CD4-positive, alpha-beta T cell (primary cell): ENCODE results near the gene ZCCHC9. TPM values are rescaled to one million over a fixed set of nuclear protein-coding genes. Genes with fewer than 3 reads are reported as not detected.
"Not testable (repeated sequence)": the region's sequence is repeated elsewhere in the genome, so short reads cannot be mapped to it uniquely, and the experiment has no call there.

Source experiments
- ATAC-seq: fragments of 200-7000 bp; cut with Tn5 transposase; one replicate; pipeline ENCODE4 v1.10.0; 2022; ENCODE audit warnings: mild to moderate bottlenecking; ENCODE audit not compliant: poor library complexity
- CTCF ChIA-PET: fragments of 350-600 bp; sonication (Branson Sonifier 250); formaldehyde crosslinking; loops from one replicate; lab custom pipeline; 2021; ENCODE audit warnings: antibody characterized with exemption, inconsistent platforms; lab: Charles Lee
- POLR2A ChIA-PET: fragments of 350-600 bp; sonication (Branson Sonifier 250); formaldehyde crosslinking; loops from one replicate; lab custom pipeline; 2021; ENCODE audit warnings: antibody characterized with exemption, inconsistent platforms; lab: Charles Lee
- DNase-seq, 14 experiments: peaks; one replicate each; pipeline ENCODE4 v3.0.0-alpha.2; 2013 to 2020; ENCODE audit warnings: mixed read lengths in 2 of 14
- H3K27ac ChIP-seq, 2 donors: one replicate each; pipeline versions ENCODE4 v1.5.1 to v1.7.0; 2013; ENCODE audit warnings: low read length in 2 of 2, low read depth in 1 of 2, mild to moderate bottlenecking in 1 of 2
- H3K27me3 ChIP-seq, 2 experiments: 1 replicate in 1 of 2; 2 replicates in 1 of 2; pipeline versions ENCODE4 v1.6.1 to v1.7.0; 2013; ENCODE audit warnings: low read length in 2 of 2, control low read depth in 1 of 2, mild to moderate bottlenecking in 1 of 2, moderate library complexity in 1 of 2; ENCODE audit not compliant: insufficient read depth in 2 of 2, control insufficient read depth in 1 of 2
- H3K36me3 ChIP-seq: one replicate; pipeline ENCODE4 v1.6.1; 2013; ENCODE audit warnings: low read length, control low read depth; ENCODE audit not compliant: insufficient read depth
- H3K4me1 ChIP-seq: one replicate; pipeline ENCODE4 v1.6.1; 2013; ENCODE audit warnings: low read length, control low read depth; ENCODE audit not compliant: insufficient read depth
- H3K4me3 ChIP-seq: one replicate; pipeline ENCODE4 v1.5.1; 2013; ENCODE audit warnings: mild to moderate bottlenecking, low read length, moderate library complexity
- H3K9me3 ChIP-seq, 2 experiments: 1 replicate in 1 of 2; 2 replicates in 1 of 2; pipeline versions ENCODE4 v1.6.1 to v1.7.0; 2013; ENCODE audit warnings: low read length in 2 of 2, mild to moderate bottlenecking in 2 of 2, control low read depth in 1 of 2, moderate library complexity in 1 of 2; ENCODE audit not compliant: control insufficient read depth in 1 of 2, insufficient read depth in 1 of 2
- H3K27ac Mint-ChIP-seq: one replicate; pipeline ENCODE4 v1.8.0; 2020; ENCODE audit warnings: mixed read lengths
- H3K27me3 Mint-ChIP-seq: one replicate; pipeline ENCODE4 v1.8.0; 2021; ENCODE audit warnings: mixed read lengths
- H3K36me3 Mint-ChIP-seq: one replicate; pipeline ENCODE4 v1.8.0; 2021; ENCODE audit warnings: low read depth, mixed read lengths
- H3K4me1 Mint-ChIP-seq: one replicate; pipeline ENCODE4 v1.8.0; 2021; ENCODE audit warnings: low read depth, mixed read lengths
- H3K4me3 Mint-ChIP-seq: one replicate; pipeline ENCODE4 v1.8.0; 2020; ENCODE audit warnings: mild to moderate bottlenecking, mixed read lengths
- H3K9me3 Mint-ChIP-seq: one replicate; pipeline ENCODE4 v1.8.0; 2020; ENCODE audit warnings: mixed read lengths
- intact Hi-C, 2 experiments: fragments of 100-400 bp; cut with DNase I in 1 of 2; cut with micrococcal nuclease in 1 of 2; formaldehyde crosslinking; loops; one replicate each; pipeline versions ENCODE4 v1.15.1 to v1.9.0; 2023 to 2025; cut with DNase I, micrococcal nuclease
- total RNA-seq, 174 experiments: library from RNA in 2 of 174; stranded (reverse) in 2 of 174; gene quantifications; one replicate each; pipeline ENCODE4 v1.2.3 and lab custom pipeline; 2021 to 2026
- TF ChIP-seq, protein P1 (sequence below): fragments of 200-600 bp; IDR thresholded peaks from one replicate; pipeline ENCODE4 v1.8.0; 2022; ENCODE audit warnings: antibody characterized with exemption, mild to moderate bottlenecking

Gene ZCCHC9
- total RNA-seq, 2 experiments from 2014 or later, result 16.3 to 17.3 TPM

DNA sequence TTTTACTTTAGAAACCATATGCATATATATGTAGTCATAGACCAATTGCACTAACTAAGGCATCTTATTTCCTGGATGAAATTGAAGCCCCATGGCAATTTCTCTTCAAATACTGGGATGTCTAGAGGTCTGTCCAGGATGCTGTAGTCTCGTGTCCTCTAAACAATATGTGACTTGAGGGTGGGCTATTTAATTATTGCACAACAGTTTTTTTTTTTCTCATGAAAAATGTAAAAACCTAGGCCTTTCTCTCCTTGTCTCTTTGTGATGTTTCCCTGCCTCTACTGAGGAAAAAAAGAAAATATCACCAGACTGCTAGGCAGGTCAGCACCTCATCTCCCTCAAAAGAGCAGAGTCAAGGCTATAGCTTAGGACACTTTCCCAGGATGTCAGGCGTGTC, 34.6 kb downstream of the ZCCHC9 start:
- Histone ChIP-seq H3K9me3 (no peaks in the 10 kb centered on the region), H3K27ac (no peak overlapping the region), H3K27me3 (no peaks in the 10 kb centered on the region), H3K36me3 (no peaks in the 10 kb centered on the region), H3K4me3 (no peak overlapping the region), H3K4me1 (no peaks in the 10 kb centered on the region)
- Mint-ChIP-seq H3K4me3 (no peak overlapping the region), H3K9me3 (no peaks in the 10 kb centered on the region), H3K27ac (no peak overlapping the region), H3K36me3 (no peaks in the 10 kb centered on the region), H3K27me3 (no peaks in the 10 kb centered on the region), H3K4me1 (no peaks in the 10 kb centered on the region)
- POLR2A ChIA-PET, result no interaction called here
- DNase-seq (no peak), ATAC-seq (no peak)
- CTCF ChIA-PET, result no interaction called here
- TF ChIP-seq, protein P1, sequence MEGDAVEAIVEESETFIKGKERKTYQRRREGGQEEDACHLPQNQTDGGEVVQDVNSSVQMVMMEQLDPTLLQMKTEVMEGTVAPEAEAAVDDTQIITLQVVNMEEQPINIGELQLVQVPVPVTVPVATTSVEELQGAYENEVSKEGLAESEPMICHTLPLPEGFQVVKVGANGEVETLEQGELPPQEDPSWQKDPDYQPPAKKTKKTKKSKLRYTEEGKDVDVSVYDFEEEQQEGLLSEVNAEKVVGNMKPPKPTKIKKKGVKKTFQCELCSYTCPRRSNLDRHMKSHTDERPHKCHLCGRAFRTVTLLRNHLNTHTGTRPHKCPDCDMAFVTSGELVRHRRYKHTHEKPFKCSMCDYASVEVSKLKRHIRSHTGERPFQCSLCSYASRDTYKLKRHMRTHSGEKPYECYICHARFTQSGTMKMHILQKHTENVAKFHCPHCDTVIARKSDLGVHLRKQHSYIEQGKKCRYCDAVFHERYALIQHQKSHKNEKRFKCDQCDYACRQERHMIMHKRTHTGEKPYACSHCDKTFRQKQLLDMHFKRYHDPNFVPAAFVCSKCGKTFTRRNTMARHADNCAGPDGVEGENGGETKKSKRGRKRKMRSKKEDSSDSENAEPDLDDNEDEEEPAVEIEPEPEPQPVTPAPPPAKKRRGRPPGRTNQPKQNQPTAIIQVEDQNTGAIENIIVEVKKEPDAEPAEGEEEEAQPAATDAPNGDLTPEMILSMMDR, result no peak
- intact Hi-C loops, result no loop called here

GRCh38 chr5:81336556-81336955, 35.2 kb downstream of the ZCCHC9 start:
- H3K36me3 Mint-ChIP-seq, result no peaks in the 10 kb centered on the region
- ATAC-seq (no peak), DNase-seq (no peak)
- no peaks in the 10 kb centered on the region for H3K27me3 ChIP-seq
- H3K36me3 ChIP-seq, result no peaks in the 10 kb centered on the region
- H3K9me3 ChIP-seq, result no peaks in the 10 kb centered on the region
- TF ChIP-seq, protein P1, result no peak
- ChIA-PET POLR2A (no interaction called here), CTCF (no interaction called here)
- intact Hi-C loops, result no loop called here
- H3K4me3 ChIP-seq, result no peak overlapping the region
- H3K27ac ChIP-seq, result no peak overlapping the region
- H3K4me1 ChIP-seq, result no peaks in the 10 kb centered on the region
- H3K4me1 Mint-ChIP-seq, result no peaks in the 10 kb centered on the region
- no peak overlapping the region for H3K27ac Mint-ChIP-seq
- no peaks in the 10 kb centered on the region for H3K9me3 Mint-ChIP-seq
- no peaks in the 10 kb centered on the region for H3K27me3 Mint-ChIP-seq
- H3K4me3 Mint-ChIP-seq, result no peak overlapping the region

DNA sequence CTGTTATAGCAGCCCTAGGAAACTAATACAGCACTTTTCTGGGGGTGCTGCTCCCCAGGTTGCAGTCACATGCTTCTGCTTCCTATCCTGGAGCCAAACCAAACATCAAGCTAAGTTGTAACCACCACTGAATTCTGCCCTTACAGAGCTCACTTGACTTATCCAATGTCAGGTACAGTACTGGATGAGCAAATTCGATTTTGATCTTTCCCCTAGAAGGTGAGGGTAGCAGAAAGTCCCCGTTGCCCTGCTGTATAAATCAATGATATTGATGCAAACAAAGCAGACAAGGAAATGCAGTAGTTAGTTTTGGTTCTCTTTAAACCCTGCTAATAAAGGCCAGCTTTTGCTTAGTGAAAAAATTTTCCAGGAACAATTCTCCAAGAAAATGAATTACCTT, 36.4 kb downstream of the ZCCHC9 start:
- H3K27ac ChIP-seq, result no peak overlapping the region
- no peaks in the 10 kb centered on the region for H3K9me3 Mint-ChIP-seq
- H3K36me3 ChIP-seq, result no peaks in the 10 kb centered on the region
- no peaks in the 10 kb centered on the region for H3K4me1 Mint-ChIP-seq
- CTCF ChIA-PET, result no interaction called here
- ATAC-seq (no peak), DNase-seq (no peak)
- no peaks in the 10 kb centered on the region for H3K27me3 Mint-ChIP-seq
- H3K4me3 Mint-ChIP-seq, result no peak overlapping the region
- no peak overlapping the region for H3K4me3 ChIP-seq
- intact Hi-C loops, result no loop called here
- no peaks in the 10 kb centered on the region for H3K4me1 ChIP-seq
- H3K9me3 ChIP-seq, result no peaks in the 10 kb centered on the region
- no peaks in the 10 kb centered on the region for H3K27me3 ChIP-seq
- TF ChIP-seq, protein P1, result no peak
- no peaks in the 10 kb centered on the region for H3K36me3 Mint-ChIP-seq
- no peak overlapping the region for H3K27ac Mint-ChIP-seq
- POLR2A ChIA-PET, result no interaction called here

DNA sequence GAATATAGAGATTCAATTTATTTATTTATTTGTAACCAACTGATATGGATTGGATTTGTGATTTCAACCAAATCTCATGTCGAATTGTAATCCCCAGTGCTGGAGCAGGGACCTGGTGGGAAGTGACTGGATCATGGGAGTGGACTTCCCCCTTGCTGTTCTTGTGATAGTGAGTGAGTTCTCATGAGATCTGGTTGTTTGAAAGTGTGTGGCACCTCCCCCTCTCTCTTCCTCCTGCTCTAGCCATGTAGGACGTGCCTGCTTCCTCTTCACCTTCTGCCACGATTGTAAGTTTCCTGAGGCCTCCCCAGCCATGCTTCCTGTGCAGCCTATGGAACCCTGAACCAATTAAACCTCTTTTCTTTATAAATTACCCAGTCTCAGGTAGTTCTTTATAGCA, 36.8 kb downstream of the ZCCHC9 start:
- H3K4me1 ChIP-seq, H3K27me3 Mint-ChIP-seq, H3K9me3 Mint-ChIP-seq, H3K9me3 ChIP-seq, H3K4me3 Mint-ChIP-seq, ATAC-seq, DNase-seq, H3K27ac ChIP-seq, CTCF ChIA-PET, H3K36me3 Mint-ChIP-seq, POLR2A ChIA-PET, H3K4me3 ChIP-seq, H3K27ac Mint-ChIP-seq, H3K27me3 ChIP-seq, intact Hi-C loops, H3K4me1 Mint-ChIP-seq, H3K36me3 ChIP-seq: not testable (repeated sequence)
